Heart right ventricle (tissue), 16 donors: ENCODE results near the gene IFNA6. TPM values are rescaled to one million over a fixed set of nuclear protein-coding genes. Genes with fewer than 3 reads are reported as not detected.
A peak's percentile ranks its signal among the peaks of the same experiment; 100 is the strongest.
"Not testable (repeated sequence)": the region's sequence is repeated elsewhere in the genome, so short reads cannot be mapped to it uniquely, and the experiment has no call there.

ENCODE experiments used
- ATAC-seq, 8 donors: fragments of 200-7000 bp; cut with Tn5 transposase; one replicate each; pipeline ENCODE4 v1.9.1; 2020; ENCODE audit warnings: mild to moderate bottlenecking in 8 of 8, moderate library complexity in 8 of 8, moderate number of reproducible peaks in 1 of 8
- DNase-seq, 2 donors: peaks; one replicate each; pipeline ENCODE4 v3.0.0-alpha.2; 2020
- H3K27ac ChIP-seq, 10 donors: fragments of 200-600 bp; sonication (generic) in 2 of 10; one replicate each; pipeline versions ENCODE4 v1.5.0 to v1.8.0; 2020 to 2022; ENCODE audit warnings: mild to moderate bottlenecking in 3 of 10
- H3K27me3 ChIP-seq, 7 donors: fragments of 200-600 bp; one replicate each; pipeline ENCODE4 v1.8.0; 2021 to 2022; ENCODE audit warnings: mild to moderate bottlenecking in 2 of 7
- H3K36me3 ChIP-seq, 9 donors: fragments of 200-600 bp; sonication (generic) in 1 of 9; one replicate each; pipeline versions ENCODE4 v1.5.0 to v1.8.0; 2020 to 2022; ENCODE audit warnings: mild to moderate bottlenecking in 2 of 9
- H3K4me1 ChIP-seq, 9 donors: fragments of 200-600 bp; sonication (generic) in 1 of 9; one replicate each; pipeline versions ENCODE4 v1.5.0 to v1.8.0; 2020 to 2022; ENCODE audit warnings: mild to moderate bottlenecking in 4 of 9
- H3K4me3 ChIP-seq, 10 donors: fragments of 200-600 bp; sonication (generic) in 2 of 10; one replicate each; pipeline versions ENCODE4 v1.5.0 to v1.8.0; 2020 to 2022; ENCODE audit warnings: mild to moderate bottlenecking in 7 of 10, moderate library complexity in 2 of 10
- H3K9me3 ChIP-seq, 11 donors: fragments of 200-600 bp in 10 of 11; sonication (generic) in 2 of 11; one replicate each; pipeline versions ENCODE4 v1.5.0 to v1.8.0; 2013 to 2022; ENCODE audit warnings: mild to moderate bottlenecking in 2 of 11, control low read depth in 1 of 11, moderate library complexity in 1 of 11
- WGBS, 2 donors: extraction: QIAGEN DNeasy Blood & Tissue Kit; methylation state at CpG; one replicate each; pipeline ENCODE4 v1.1.7; 2013; ENCODE audit warnings: inconsistent platforms in 1 of 2; 5-methylcytosine and 5-hydroxymethylcytosine counted together
- intact Hi-C, 10 donors: fragments of 100-400 bp; cut with DNase I; formaldehyde crosslinking; loops; one replicate each; pipeline versions ENCODE4 v1.11.1 to v1.14.2; 2022
- polyA plus RNA-seq, 2 donors: library from polyadenylated mRNA; stranded (reverse); fragments of 200-250 nt; gene quantifications; one replicate each; pipeline ENCODE4 v1.2.3, GENCODE V29; 2013
- total RNA-seq, 10 donors: library from RNA; stranded (reverse); fragmentation: NEBNext Ultra II Directional in 3 of 10; extraction: Animal tissue kit (Norgen Biotek cat#: 25700) in 3 of 10; gene quantifications; one replicate each; pipeline versions ENCODE4 v1.2.1 to v1.2.4, GENCODE V29; 2021 to 2023
- TF ChIP-seq, protein P1 (sequence below), 9 donors: fragments of 200-600 bp; sonication (generic) in 2 of 9; IDR thresholded peaks; one replicate each; pipeline versions ENCODE4 v1.5.0 to v1.8.0; 2021 to 2022; ENCODE audit warnings: antibody characterized with exemption in 9 of 9, mild to moderate bottlenecking in 5 of 9, moderate library complexity in 1 of 9
- donor health status: Arrhythmogenic right ventricular cardiomyopathy.
- donor health status: ischemic (EF 13 %, LVEDD 7.1; RV severe dilation, severe dysfunction).
- donor health status: healthy with polysubstance abuse.
- donor health status: DM: no; HTN: yes; CAD: no.
- donor health status: DM: no; HTN: no; CAD: no.
- donor health status: ischemic (EF 25% LVEDD 6.9; RV normal size, moderate dysfunction).
- donor health status: ischemic (EF 25% LVEDD 5.7; RV mildly dilated, moderate dysfunction).
- donor health status: healthy.
- donor health status: DM: yes; HTN: yes; CAD: no.
- donor health status: Ischemic cardiomyopathy.
- donor health status: ischemic (EF 35%, LVEDD 5.7; RV mildly dilated, moderate dysfunction).
- donor health status: nonischemic (EF 11% LVEDD 7.7; RV severe dilation, severe dysfunction).
- donor health status: DM: yes; HTN: yes; CAD: no.
- donor health status: PGD.
- donor health status: ischemic (EF 29% LVEDD 5.4; RV normal size, mild dysfunction).
- donor health status: nonischemic (EF 23%, LVEDD 6.1; RV moderate dilation, normal function).

The IFNA6 gene
- total and polyA plus RNA-seq, 12 donors, result not detected

DNA sequence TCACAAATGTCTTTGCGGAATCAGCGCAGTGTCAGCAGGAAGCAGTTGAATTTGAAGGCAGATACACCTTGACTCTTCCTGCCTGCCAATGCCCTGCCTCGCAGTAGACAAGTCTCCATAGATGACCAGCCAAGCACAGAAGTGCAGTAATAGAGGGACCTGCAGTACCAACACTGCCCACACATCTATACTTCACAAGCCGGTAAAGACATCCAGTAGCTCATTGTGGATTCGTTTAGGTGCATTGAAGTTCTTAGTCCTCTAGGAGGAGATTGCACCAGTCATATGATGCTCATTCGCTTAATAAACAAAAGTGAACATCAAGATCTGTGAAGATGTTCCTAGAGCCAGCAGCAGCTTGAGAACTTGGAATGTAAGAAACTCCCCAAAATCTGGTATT, 41.6 kb upstream of the IFNA6 start:
- H3K4me3 ChIP-seq, result no peak overlapping the region
- peaks cover 0 to 11% (median 5%) of the 10 kb centered on the region in 9 donors for H3K4me1 ChIP-seq
- ATAC-seq (no peak), DNase-seq (no peak)
- intact Hi-C loops, result loop anchor here in 3 of 10 donors (5.0 kb wide), 2 partner anchors 60 to 65 kb away; no protein-coding TSS in a partner anchor
- H3K9me3 ChIP-seq, result no peaks in the 10 kb centered on the region
- H3K27ac ChIP-seq, result no peak overlapping the region
- H3K36me3 ChIP-seq, result no peaks in the 10 kb centered on the region
- TF ChIP-seq, protein P1, sequence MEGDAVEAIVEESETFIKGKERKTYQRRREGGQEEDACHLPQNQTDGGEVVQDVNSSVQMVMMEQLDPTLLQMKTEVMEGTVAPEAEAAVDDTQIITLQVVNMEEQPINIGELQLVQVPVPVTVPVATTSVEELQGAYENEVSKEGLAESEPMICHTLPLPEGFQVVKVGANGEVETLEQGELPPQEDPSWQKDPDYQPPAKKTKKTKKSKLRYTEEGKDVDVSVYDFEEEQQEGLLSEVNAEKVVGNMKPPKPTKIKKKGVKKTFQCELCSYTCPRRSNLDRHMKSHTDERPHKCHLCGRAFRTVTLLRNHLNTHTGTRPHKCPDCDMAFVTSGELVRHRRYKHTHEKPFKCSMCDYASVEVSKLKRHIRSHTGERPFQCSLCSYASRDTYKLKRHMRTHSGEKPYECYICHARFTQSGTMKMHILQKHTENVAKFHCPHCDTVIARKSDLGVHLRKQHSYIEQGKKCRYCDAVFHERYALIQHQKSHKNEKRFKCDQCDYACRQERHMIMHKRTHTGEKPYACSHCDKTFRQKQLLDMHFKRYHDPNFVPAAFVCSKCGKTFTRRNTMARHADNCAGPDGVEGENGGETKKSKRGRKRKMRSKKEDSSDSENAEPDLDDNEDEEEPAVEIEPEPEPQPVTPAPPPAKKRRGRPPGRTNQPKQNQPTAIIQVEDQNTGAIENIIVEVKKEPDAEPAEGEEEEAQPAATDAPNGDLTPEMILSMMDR (IDR thresholded peaks at IDR 0.05), result peak in 2 of 9 donors; percentile 0 to 34
- peaks cover 0 to 100% (median 92%) of the 10 kb centered on the region in 7 donors for H3K27me3 ChIP-seq
- WGBS, 2 donors, result 74 to 78% methylated on average over 6 of the region's 6 CpGs

DNA sequence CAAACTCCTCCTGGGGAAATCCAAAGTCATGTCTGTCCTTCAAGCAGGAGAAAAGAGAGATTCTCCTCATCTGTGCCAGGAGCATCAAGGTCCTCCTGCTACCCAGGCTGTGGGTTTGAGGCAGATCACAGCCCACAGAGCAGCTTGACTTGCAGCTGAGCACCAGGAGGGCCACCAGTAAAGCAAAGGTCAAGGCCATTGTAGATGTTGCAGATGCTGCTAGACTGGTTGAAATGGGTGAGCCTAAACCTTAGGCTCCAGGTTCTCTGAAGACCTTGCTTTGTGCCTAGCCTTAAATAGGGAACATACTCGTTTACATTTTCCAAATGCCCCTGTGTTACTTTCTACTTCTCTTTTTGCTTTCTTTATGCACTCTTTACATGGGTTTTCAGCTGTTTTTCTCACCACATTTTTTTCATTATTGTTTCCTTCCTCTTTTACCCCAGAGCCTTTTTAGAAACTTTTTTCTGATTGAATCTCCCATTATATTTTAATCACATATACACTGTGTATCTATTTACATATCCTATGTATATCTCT, 34.5 kb upstream of the IFNA6 start, which contains the start of gene IFNA2:
TSS of gene IFNA2 (minus strand) at position 268 of the 540 bp plus-strand sequence. CDS start at position 199, 69 bp downstream.
- ATAC-seq (no peak), DNase-seq (no peak)
- Histone ChIP-seq H3K27me3 (peaks cover 4 to 98% (median 63%) of the 10 kb centered on the region in 7 donors), H3K9me3 (no peaks in the 10 kb centered on the region), H3K27ac (no peak within 1 kb of the TSS), H3K4me3 (no peak within 1 kb of the TSS), H3K4me1 (peaks cover 0 to 19% (median 0%) of the 10 kb centered on the region in 9 donors), H3K36me3 (no peaks in the 10 kb centered on the region)
- WGBS, 2 donors, result 55 to 65% methylated on average over 1 of the region's 1 CpG
- intact Hi-C loops, result no loop called here
- TF ChIP-seq, protein P1 (IDR thresholded peaks at IDR 0.05), result no peak

DNA sequence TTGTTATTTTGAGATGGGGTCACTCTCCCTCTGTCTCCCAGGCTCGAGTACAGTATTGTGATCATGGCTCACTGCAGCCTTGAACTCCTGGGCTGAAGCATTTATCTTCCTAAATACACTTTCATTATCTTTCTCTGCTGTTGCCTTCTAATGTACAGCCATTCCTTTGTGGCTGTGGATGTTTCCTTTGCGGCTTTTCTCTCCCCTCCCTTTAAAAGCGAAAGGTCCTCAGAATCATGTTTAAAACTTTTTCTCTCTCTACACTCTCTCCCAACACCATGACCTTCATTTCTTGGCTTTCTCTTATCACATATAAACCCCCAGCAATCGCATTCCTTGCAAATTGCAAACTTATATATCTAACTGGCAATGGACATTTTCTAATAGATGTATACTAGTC, 32.9 kb upstream of the IFNA6 start:
- no peak overlapping the region for H3K4me3 ChIP-seq
- peaks cover 0 to 19% (median 0%) of the 10 kb centered on the region in 9 donors for H3K4me1 ChIP-seq
- ATAC-seq, result no peak
- intact Hi-C loops, result no loop called here
- 61 to 66% methylated on average over 4 of the region's 4 CpGs for WGBS, 2 donors
- H3K27me3 ChIP-seq, result peaks cover 4 to 96% (median 56%) of the 10 kb centered on the region in 7 donors
- TF ChIP-seq, protein P1 (IDR thresholded peaks at IDR 0.05), result no peak
- H3K27ac ChIP-seq, result no peak overlapping the region
- no peaks in the 10 kb centered on the region for H3K36me3 ChIP-seq
- H3K9me3 ChIP-seq, result no peaks in the 10 kb centered on the region
- no peak for DNase-seq

DNA sequence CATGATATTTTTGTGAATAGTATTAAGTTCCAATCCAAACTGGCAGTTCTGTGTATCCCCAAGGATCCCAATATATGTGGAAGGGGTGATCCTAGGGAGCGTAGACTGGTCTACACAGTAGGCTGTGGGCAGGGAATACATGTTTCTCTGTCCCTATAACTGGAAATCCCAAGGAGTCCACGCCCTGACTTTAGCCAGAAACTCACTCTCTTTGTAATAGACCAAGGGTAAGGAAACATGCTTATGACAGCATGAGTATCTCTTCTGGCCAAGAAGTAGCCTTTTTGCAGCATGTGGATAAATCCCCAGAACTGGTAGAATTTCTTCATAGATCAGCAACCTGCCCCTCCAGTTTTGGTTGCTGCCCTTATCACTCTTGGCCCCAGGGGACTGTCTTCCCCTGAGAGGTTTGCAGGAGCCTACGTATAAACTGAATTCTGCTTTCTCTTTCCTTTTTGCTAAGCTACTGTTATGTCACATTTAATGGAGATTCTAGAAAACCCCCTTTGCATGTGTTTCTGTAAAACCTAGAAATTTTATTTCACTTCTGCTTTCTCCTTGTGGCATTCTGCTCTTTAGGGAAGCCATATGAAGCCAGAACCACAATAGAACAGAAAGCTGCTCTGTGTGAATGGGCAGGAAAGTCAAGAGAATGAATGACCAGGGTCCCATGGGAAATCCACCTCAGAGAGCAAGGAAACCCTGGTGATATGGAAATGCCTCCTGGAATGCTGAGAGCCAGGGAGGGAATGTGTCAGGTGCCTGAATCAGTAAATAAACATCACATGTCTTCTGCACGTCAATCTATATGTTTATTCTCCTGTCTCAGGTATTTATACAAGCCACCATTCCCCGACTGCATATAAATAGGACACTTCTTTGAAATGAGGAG, 31.0 kb upstream of the IFNA6 start:
- DNase-seq, result no peak
- no peak for ATAC-seq
- TF ChIP-seq, protein P1 (IDR thresholded peaks at IDR 0.05), result no peak
- Histone ChIP-seq H3K4me3 (no peak overlapping the region), H3K36me3 (no peaks in the 10 kb centered on the region), H3K9me3 (no peaks in the 10 kb centered on the region), H3K27ac (no peak overlapping the region), H3K4me1 (peaks cover 0 to 19% (median 0%) of the 10 kb centered on the region in 9 donors), H3K27me3 (peaks cover 4 to 90% (median 43%) of the 10 kb centered on the region in 7 donors)
- intact Hi-C loops, result no loop called here
- 40 to 41% methylated on average over 5 of the region's 5 CpGs for WGBS, 2 donors

DNA sequence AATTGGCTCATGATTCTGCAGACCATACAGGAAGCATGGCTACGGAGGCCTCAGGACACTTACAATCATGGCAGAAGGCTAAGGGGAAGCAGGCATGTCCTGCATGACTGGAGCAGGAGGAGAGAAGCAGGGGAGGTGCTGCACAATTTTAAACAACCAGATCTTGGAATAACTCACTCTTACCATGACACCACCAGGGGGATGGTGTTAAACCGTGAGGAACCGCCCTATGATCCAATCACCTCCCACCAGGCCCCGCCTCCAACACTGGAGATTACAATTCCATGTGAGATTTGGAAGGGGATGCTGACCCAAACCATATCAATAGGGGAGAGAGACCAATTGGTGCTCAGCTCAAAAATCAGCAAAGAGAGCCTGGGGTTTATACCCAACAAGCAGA, 20.8 kb upstream of the IFNA6 start:
- DNase-seq, H3K27ac ChIP-seq, ATAC-seq, intact Hi-C loops, H3K9me3 ChIP-seq, H3K4me3 ChIP-seq, H3K36me3 ChIP-seq, H3K4me1 ChIP-seq: not testable (repeated sequence)
- WGBS, 2 donors, result 60 to 66% methylated on average over 4 of the region's 4 CpGs
- H3K27me3 ChIP-seq, result peaks cover 0 to 28% (median 15%) of the 10 kb centered on the region in 7 donors
